HAP-1 (cell line): Measurements from ENCODE around the gene OR10A6.

ENCODE experiments used
- DNase-seq, 2 experiments: peaks; one replicate each; pipeline ENCODE4 v3.0.0-alpha.2; 2016 to 2020; ENCODE audit warnings: low spot score in 2 of 2
- H3K27me3 ChIP-seq: fragments of 250-450 bp; sonication (Bioruptor Pico); 2 replicates; pipeline ENCODE4 v1.5.1; 2020; ENCODE audit warnings: low read depth, mild to moderate bottlenecking, moderate library complexity
- H3K36me3 ChIP-seq: fragments of 250-450 bp; sonication (Bioruptor Pico); replicated peaks from 2 replicates; pipeline ENCODE4 v1.5.1; 2020; ENCODE audit warnings: mild to moderate bottlenecking
- H3K4me1 ChIP-seq: fragments of 250-450 bp; sonication (Bioruptor Pico); 2 replicates; pipeline ENCODE4 v1.5.1; 2020; ENCODE audit warnings: mild to moderate bottlenecking
- H3K4me3 ChIP-seq: fragments of 250-450 bp; sonication (Bioruptor Pico); 2 replicates; pipeline ENCODE4 v1.5.1; 2020; ENCODE audit warnings: mild to moderate bottlenecking, moderate library complexity
- H3K9me3 ChIP-seq: fragments of 250-450 bp; sonication (Bioruptor Pico); 2 replicates; pipeline ENCODE4 v1.5.1; 2020; ENCODE audit warnings: mild to moderate bottlenecking, moderate library complexity
- in situ Hi-C: fragments of 300-500 bp; cut with MboI; formaldehyde crosslinking; loops from 3 replicates; pipeline ENCODE4 v1.14.3; 2020; ENCODE audit warnings: low sequenced_read_pairs, inconsistent platforms, mixed read lengths

Gene OR10A6

GRCh38 chr11:7882860-7883259, 48.2 kb downstream of the OR10A6 start:
- Histone ChIP-seq H3K4me1 (no peaks in the 10 kb centered on the region), H3K36me3 (no peaks in the 10 kb centered on the region), H3K4me3 (no peak overlapping the region), H3K9me3 (no peaks in the 10 kb centered on the region), H3K27me3 (peaks cover 8% of the 10 kb centered on the region)
- in situ Hi-C loops, result no loop called here
- DNase-seq, result no peak
